K562 (cell line): Measurements from ENCODE around the gene TFPI.

Source experiments
- ARID1B ChIP-seq: fragments of 450-650 bp; IDR thresholded peaks from 2 replicates; pipeline ENCODE4 v1.6.1; 2016; ENCODE audit warnings: antibody characterized with exemption, mild to moderate bottlenecking, inconsistent platforms
- ATF1 ChIP-seq, 2 experiments: fragments of 450-650 bp in 1 of 2; IDR thresholded peaks; 2 replicates each; pipeline ENCODE4 v1.6.1; 2016; ENCODE audit warnings: missing compliant biosample characterization in 1 of 2, missing genetic modification characterization in 1 of 2
- GATA2 ChIP-seq: sonication (generic); formaldehyde crosslinking; IDR thresholded peaks from 2 replicates; pipeline ENCODE4 v1.4.0; 2020; ENCODE audit warnings: mild to moderate bottlenecking, missing genetic modification reagents
- NCOA2 ChIP-seq, 2 experiments: fragments of 450-650 bp; IDR thresholded peaks; 2 replicates each; pipeline ENCODE4 v1.6.1; 2018; ENCODE audit warnings: mild to moderate bottlenecking in 2 of 2, moderate library complexity in 1 of 2; ENCODE audit not compliant: partially characterized antibody in 2 of 2
- RAD51 ChIP-seq: fragments of 450-650 bp; IDR thresholded peaks from 2 replicates; pipeline ENCODE4 v1.7.1; 2016; ENCODE audit warnings: low read depth, mild to moderate bottlenecking, borderline replicate concordance
- SIN3A ChIP-seq, 2 experiments: fragments of 150-350 bp in 1 of 2; IDR thresholded peaks; 2 replicates each; pipeline ENCODE4 v1.6.1; 2011 to 2016; ENCODE audit warnings: borderline replicate concordance in 2 of 2, low read depth in 2 of 2, low read length in 2 of 2, mild to moderate bottlenecking in 2 of 2, moderate library complexity in 2 of 2; ENCODE audit not compliant: control insufficient read depth in 1 of 2
- SRF ChIP-seq, 2 experiments: fragments of 250-450, 450-650 bp in 1 of 2; sonication (Bioruptor Pico) in 1 of 2; sonication (generic) in 1 of 2; formaldehyde crosslinking; IDR thresholded peaks; 2 replicates each; pipeline versions ENCODE4 v1.5.0 to v1.5.1; 2020 to 2022; ENCODE audit warnings: mild to moderate bottlenecking in 1 of 2, missing genetic modification reagents in 1 of 2
- ZNF274 ChIP-seq: IDR thresholded peaks from 2 replicates; pipeline ENCODE4 v1.6.1; 2011; ENCODE audit warnings: low read depth, mild to moderate bottlenecking, low read length, moderate library complexity, borderline replicate concordance

GRCh38 chr2:187580462-187581124 lies 26.4 kb upstream of the TFPI start:
- TF ChIP-seq GATA2 (CRISPR knock-in tag), result no peak
- TF ChIP-seq SRF (CRISPR knock-in tag; IDR thresholded peaks at IDR 0.05), result no peak
- no peak for TF ChIP-seq ARID1B
- TF ChIP-seq NCOA2 (IDR thresholded peaks at IDR 0.05; ENCODE audit: partially characterized antibody in 2 of 2), result no peak
- no peak for TF ChIP-seq ATF1 (CRISPR knock-in tag; IDR thresholded peaks at IDR 0.05)
- TF ChIP-seq ATF1 (tag; IDR thresholded peaks at IDR 0.05), result no peak
- TF ChIP-seq RAD51, result no peak
- no peak for TF ChIP-seq SIN3A (IDR thresholded peaks at IDR 0.05; ENCODE audit: borderline replicate concordance in 2 of 2, control insufficient read depth in 1 of 2, low read depth in 2 of 2, low read length in 2 of 2)
- TF ChIP-seq ZNF274, result no peak
